ENCODE data around the gene G6PC3. TPM values are rescaled to one million over a fixed set of nuclear protein-coding genes. Genes with fewer than 3 reads are reported as not detected.
"Not testable (repeated sequence)": the region's sequence is repeated elsewhere in the genome, so short reads cannot be mapped to it uniquely, and the experiment has no call there.

Gene G6PC3
- total RNA-seq, 1 donor from 2014 or later, result 36.3 TPM

DNA sequence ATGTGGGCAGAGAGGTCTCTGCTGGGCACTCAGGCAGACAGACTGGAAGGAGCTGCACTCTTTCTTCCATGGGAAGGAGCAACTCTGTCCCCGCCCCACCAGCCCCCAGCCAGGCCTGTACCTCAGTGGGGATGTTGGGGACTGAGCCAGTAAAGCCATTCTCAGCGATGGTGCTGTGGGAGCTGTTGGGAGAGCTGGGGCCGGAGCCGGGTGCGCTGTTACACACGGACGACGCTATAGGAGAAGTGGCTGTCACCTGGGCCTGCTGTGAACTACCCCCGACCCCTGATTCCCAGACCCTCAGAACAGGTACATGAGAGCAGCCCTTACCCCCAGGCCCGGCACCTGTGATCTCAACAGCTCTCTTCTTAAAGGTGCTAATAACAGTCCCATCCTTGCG is 21.5 kb downstream of the G6PC3 start:
- Mint-ChIP-seq H3K36me3 (ENCODE audit: low read depth) (peaks cover 8% of the 10 kb centered on the region), H3K4me1 (ENCODE audit: low read depth) (peaks cover 12% of the 10 kb centered on the region), H3K9me3 (no peaks in the 10 kb centered on the region), H3K27ac (no peak overlapping the region), H3K27me3 (ENCODE audit: low read depth) (no peaks in the 10 kb centered on the region), H3K4me3 (ENCODE audit: low read depth) (no peak overlapping the region)
- DNase-seq (ENCODE audit: low spot score), result no peak
- intact Hi-C loops (cut with micrococcal nuclease), result no loop called here

DNA sequence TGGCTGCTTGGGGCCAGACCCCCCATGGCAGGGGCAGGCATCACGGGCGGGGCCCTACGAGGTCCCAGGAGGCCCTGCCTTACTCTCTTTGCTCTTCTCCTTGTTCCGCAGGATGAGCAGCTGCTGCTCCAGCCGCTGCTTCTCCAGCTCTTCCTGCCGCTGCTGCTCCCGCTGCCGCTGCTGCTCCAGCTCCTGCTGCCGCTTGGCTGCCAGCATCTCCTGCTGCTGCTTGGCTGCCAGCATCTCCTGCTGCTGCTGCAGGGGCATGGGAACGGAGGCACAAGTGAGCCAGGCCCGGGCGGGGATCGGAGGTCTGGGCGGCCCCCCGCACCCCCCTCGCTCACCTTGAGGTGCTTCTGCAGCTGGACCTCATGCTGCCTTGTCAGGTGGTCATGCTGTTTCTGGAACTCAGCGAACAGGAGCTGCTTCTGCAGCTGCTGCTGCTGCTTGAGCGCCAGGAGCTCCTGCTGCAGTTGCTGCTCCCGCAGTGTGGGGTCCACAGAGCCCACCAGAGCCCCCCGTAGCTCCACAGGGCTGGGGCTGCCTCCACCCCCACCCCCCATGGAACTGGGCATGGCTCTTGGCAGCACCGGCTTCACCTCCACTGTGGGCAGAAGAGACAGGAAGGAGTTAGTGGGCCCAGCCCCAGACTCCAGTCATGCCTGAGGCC is 22.8 kb downstream of the G6PC3 start:
- Mint-ChIP-seq H3K9me3 (no peaks in the 10 kb centered on the region), H3K4me3 (ENCODE audit: low read depth) (no peak overlapping the region), H3K27me3 (ENCODE audit: low read depth) (no peaks in the 10 kb centered on the region), H3K4me1 (ENCODE audit: low read depth) (peaks cover 9% of the 10 kb centered on the region), H3K36me3 (ENCODE audit: low read depth) (peaks cover 8% of the 10 kb centered on the region), H3K27ac (no peak overlapping the region)
- DNase-seq (ENCODE audit: low spot score), result no peak
- intact Hi-C loops (cut with micrococcal nuclease), result no loop called here

DNA sequence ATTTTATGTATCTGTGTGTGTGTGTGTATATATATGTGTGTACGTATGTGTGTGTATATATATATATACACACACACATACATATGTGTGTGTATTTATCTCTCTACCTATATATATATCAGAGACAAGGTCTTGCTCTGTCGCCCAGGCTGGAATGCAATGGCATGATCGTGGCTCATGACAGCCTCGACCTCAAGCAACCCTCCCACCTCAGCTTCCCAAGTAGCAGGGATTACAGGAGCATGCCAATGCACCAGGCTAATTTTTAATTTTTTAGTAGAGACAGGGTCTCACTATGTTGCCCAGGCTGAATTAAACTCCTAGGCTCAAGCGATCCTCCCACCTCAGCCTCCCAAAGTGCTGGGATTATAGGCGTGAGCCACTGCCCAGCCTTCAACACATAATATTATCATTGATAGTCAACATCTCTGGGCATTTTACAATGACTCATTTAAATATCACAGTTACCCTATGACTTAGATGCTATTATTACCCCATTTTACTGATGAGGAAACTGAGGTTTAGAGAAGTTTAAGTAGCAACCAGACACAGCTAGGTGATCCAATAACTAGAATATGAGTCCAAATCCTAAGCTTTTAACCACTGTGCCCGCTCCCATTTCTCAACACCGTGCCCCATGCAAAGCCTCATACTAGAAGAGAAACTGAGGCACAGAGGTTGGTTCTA is 24.3 kb downstream of the G6PC3 start:
- Mint-ChIP-seq H3K9me3 (no peaks in the 10 kb centered on the region), H3K4me1 (ENCODE audit: low read depth) (peaks cover 6% of the 10 kb centered on the region)

DNA sequence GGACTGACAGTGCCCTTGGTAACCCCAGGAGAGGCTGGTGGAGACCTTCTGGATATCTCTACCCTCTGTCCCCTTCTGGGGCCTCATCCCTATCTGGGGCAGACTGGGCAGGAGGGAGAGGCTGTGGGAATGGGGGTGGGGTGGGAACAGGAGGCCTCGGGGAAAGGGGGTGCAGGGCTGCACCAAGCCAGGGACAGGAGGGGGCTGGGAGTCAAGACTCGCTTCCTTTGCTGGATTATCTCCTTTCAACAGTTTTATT is 24.8 kb downstream of the G6PC3 start:
- Mint-ChIP-seq H3K36me3 (ENCODE audit: low read depth) (peaks cover 3% of the 10 kb centered on the region), H3K4me3 (ENCODE audit: low read depth) (no peak overlapping the region), H3K27ac (no peak overlapping the region), H3K27me3 (ENCODE audit: low read depth) (no peaks in the 10 kb centered on the region), H3K9me3 (no peaks in the 10 kb centered on the region), H3K4me1 (ENCODE audit: low read depth) (peaks cover 6% of the 10 kb centered on the region)
- intact Hi-C loops (cut with micrococcal nuclease), result no loop called here
- DNase-seq (ENCODE audit: low spot score), result no peak

More for the DNA sequence above, 24.3 kb downstream of the G6PC3 start:
- Mint-ChIP-seq H3K36me3 (ENCODE audit: low read depth) (peaks cover 3% of the 10 kb centered on the region), H3K4me3 (ENCODE audit: low read depth) (no peak overlapping the region), H3K27me3 (ENCODE audit: low read depth) (no peaks in the 10 kb centered on the region), H3K27ac (no peak overlapping the region)
- intact Hi-C loops (cut with micrococcal nuclease), result no loop called here
- DNase-seq (ENCODE audit: low spot score), result no peak

DNA sequence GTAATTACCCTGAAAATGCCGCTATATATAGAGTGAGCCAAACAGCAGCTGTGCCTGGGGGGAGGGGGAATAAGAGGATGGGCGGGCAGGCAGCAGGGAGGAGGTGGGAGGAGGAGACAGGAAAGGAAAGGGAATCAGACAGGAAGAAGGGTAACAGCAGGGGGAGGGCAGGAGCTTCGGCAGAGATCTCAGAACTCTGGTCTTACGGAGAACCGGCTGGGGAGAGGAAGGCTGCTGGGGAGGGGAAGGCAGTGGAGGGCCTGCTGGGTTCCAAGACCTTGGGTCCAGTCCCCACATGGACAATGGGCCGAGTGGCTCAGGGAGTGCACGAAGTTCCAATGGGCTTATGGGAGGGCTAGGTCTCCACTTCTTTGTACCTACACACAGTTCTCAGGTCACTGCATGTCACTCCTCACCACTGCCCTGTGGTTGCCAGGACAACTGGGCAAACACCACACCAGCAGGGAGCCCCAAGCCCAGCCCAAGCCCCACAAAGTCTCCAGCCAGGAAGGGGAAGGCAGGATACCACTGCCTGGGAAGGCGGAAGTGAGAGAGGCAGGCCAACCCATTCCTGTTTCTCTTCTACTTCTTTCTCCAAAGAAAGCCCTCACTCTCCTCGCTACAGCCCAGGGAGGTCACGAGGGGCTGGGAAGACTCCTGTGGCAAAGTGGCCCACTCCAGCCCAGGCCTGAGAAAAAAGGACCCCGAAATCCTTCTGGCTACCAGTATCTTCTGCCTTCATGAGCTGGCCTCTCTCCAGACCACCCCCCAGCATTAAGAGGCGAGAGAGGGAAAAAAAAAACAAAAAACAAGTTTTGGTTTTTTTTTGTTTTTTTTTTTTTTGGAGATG is 25.3 kb downstream of the G6PC3 start:
- no peak overlapping the region for H3K4me3 Mint-ChIP-seq (ENCODE audit: low read depth)
- H3K9me3 Mint-ChIP-seq, result no peaks in the 10 kb centered on the region
- no peak overlapping the region for H3K27ac Mint-ChIP-seq
- intact Hi-C loops (cut with micrococcal nuclease), result no loop called here
- peaks cover 6% of the 10 kb centered on the region for H3K4me1 Mint-ChIP-seq (ENCODE audit: low read depth)
- peaks cover 3% of the 10 kb centered on the region for H3K36me3 Mint-ChIP-seq (ENCODE audit: low read depth)
- no peaks in the 10 kb centered on the region for H3K27me3 Mint-ChIP-seq (ENCODE audit: low read depth)
- DNase-seq (ENCODE audit: low spot score), result no peak

DNA sequence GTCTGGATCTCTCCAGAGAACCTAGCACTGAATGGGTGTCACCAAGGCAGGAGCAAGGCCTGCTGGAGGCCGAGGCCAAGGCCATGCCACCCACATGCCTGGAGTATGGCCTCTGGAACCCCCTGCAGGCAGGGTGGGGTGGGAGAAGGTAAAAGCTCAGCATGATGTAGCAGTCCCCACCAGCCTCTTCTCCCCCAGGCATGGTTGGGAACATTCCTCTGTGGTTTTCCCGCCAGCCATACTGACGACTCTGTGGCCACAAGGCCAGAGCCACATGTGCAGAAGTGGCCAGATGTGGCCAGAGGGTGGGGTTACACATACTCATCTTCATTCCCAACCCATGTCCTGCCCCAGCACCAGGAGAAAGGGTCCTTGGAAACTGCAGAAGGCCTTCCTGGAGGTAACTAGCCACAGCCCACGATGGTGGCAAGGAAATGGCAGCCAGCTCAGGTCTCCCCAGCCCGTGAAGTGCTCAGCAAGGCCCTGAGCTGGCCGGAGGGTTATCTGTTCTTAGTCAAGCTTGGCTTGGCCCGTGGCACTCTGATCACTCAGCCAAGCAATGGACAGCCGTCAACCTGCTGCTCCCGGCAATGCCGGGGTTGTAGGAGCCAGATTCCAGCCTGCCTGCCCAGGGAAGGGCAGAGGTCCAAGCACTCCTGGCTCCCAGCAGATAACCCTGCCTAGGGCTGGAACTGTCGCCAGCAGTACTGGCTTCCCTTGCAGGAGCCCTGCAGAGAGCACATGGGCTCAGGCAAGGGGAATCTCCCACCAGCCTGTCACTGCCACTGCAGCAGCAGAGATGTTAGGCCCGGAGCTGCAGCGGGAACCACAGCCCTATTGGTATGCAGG is 26.8 kb downstream of the G6PC3 start:
- no peak overlapping the region for H3K4me3 Mint-ChIP-seq (ENCODE audit: low read depth)
- peaks cover 6% of the 10 kb centered on the region for H3K4me1 Mint-ChIP-seq (ENCODE audit: low read depth)
- no peaks in the 10 kb centered on the region for H3K27me3 Mint-ChIP-seq (ENCODE audit: low read depth)
- H3K27ac Mint-ChIP-seq, result no peak overlapping the region
- intact Hi-C loops (cut with micrococcal nuclease), result no loop called here
- DNase-seq (ENCODE audit: low spot score), result no peak
- H3K9me3 Mint-ChIP-seq, result no peaks in the 10 kb centered on the region
- H3K36me3 Mint-ChIP-seq (ENCODE audit: low read depth), result no peaks in the 10 kb centered on the region

DNA sequence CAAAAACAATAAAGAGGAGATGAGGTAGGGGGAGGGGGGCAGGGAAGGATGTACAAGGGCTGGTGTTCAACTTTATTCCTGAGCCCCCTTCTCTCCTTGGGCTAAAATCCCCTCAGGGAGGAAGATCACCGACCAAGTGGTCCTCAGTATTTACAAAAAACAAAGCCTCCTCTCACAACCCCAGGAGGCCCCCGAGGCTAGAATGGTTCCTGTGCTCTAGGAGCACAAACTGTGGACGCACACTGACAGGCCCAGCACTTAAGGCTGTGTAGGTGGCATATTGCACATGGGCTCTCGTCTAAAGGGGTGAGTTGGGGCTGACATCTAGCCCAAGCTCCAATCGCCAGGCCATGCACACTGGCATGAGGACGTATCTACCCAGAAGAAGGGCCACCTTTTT is 31.3 kb downstream of the G6PC3 start:
- H3K4me1 Mint-ChIP-seq (ENCODE audit: low read depth); H3K9me3 Mint-ChIP-seq; intact Hi-C loops (cut with micrococcal nuclease); H3K27ac Mint-ChIP-seq; H3K36me3 Mint-ChIP-seq (ENCODE audit: low read depth); H3K4me3 Mint-ChIP-seq (ENCODE audit: low read depth); DNase-seq (ENCODE audit: low spot score); H3K27me3 Mint-ChIP-seq (ENCODE audit: low read depth): not testable (repeated sequence)

DNA sequence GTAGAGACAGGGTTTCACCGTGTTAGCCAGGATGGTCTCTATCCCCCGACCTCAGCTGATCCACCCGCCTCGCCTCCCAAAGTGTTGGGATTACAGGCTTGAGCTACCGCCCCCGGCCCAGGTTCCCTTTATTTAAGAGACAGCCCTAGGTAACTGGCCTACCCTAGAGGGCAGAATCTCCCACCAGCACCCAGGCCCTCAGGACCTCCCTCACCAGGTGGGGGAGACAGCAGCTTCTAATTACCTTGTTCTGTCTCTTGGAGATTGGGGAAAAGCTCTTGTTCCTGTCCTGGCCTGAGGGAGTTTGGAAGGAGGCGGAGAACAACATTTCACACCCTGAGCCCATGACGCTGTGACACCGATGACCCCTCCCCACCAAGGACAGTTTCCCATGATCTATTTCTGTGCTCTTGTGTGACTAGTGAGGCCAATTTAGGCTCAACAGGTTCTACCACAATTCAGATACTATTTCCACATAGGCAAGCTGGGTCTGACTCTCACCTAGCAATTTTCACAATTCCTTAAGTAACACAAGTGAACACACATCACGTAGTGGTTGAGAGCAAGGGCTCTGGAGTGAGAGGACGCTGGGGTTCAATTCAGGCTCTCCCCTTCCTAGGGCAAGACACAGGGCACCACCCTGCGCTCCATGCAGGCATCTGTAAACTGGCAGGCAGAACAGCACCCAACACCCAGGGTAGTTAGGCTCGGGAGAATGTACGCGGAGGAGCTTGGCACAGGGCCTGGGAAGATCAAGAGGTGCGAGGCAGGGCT is 32.5 kb downstream of the G6PC3 start:
- Mint-ChIP-seq H3K27ac (no peak overlapping the region), H3K4me1 (ENCODE audit: low read depth) (peaks cover under 1% of the 10 kb centered on the region), H3K36me3 (ENCODE audit: low read depth) (no peaks in the 10 kb centered on the region), H3K4me3 (ENCODE audit: low read depth) (no peak overlapping the region), H3K9me3 (no peaks in the 10 kb centered on the region), H3K27me3 (ENCODE audit: low read depth) (no peaks in the 10 kb centered on the region)
- DNase-seq (ENCODE audit: low spot score), result no peak
- intact Hi-C loops (cut with micrococcal nuclease), result no loop called here

DNA sequence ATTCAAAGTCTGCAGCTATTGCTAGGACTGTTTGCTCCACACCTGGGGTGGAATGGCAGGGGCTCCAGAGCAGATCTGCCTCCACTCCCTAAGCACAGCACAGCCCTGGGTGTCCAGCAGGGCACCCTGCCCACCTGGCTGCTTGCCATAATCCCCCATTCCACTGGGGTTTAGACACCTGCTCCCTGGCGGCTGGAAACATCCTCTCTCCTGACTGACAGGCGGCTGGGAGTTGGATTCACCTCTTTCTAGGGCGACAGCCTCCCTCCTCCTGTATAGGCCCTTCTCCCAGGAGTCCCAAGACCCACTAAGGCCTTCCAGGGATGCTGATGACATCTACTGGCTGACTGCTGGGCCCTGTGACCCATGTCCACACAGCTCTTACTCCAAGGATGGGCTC is 34.9 kb downstream of the G6PC3 start:
- intact Hi-C loops (cut with micrococcal nuclease), result no loop called here
- no peaks in the 10 kb centered on the region for H3K9me3 Mint-ChIP-seq
- no peak overlapping the region for H3K4me3 Mint-ChIP-seq (ENCODE audit: low read depth)
- H3K27me3 Mint-ChIP-seq (ENCODE audit: low read depth), result no peaks in the 10 kb centered on the region
- DNase-seq (ENCODE audit: low spot score), result no peak
- no peak overlapping the region for H3K27ac Mint-ChIP-seq
- H3K36me3 Mint-ChIP-seq (ENCODE audit: low read depth), result no peaks in the 10 kb centered on the region
- no peaks in the 10 kb centered on the region for H3K4me1 Mint-ChIP-seq (ENCODE audit: low read depth)

DNA sequence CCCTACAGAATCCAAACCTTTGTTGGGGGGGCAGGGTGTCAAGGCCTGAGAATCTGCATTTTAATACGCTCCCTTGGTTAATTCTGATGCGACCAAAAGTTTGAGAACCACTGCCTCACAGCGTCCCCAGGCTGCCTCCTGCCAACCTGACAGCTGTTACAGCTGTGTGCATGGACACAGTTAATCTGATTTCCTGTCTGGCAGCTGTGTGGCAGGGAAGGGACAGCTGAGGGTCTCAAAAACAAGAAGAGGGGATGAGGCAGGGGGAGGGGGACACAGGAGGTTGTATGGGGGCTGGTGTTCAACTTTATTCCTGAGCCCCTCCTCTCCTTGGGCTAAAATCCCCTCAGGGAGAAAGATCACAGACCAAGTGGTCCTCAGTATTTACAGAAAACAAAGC is 35.4 kb downstream of the G6PC3 start:
- no peak for DNase-seq (ENCODE audit: low spot score)
- no peaks in the 10 kb centered on the region for H3K27me3 Mint-ChIP-seq (ENCODE audit: low read depth)
- H3K4me3 Mint-ChIP-seq (ENCODE audit: low read depth), result no peak overlapping the region
- H3K4me1 Mint-ChIP-seq (ENCODE audit: low read depth), result no peaks in the 10 kb centered on the region
- H3K36me3 Mint-ChIP-seq (ENCODE audit: low read depth), result no peaks in the 10 kb centered on the region
- H3K27ac Mint-ChIP-seq, result no peak overlapping the region
- H3K9me3 Mint-ChIP-seq, result no peaks in the 10 kb centered on the region
- intact Hi-C loops (cut with micrococcal nuclease), result no loop called here

DNA sequence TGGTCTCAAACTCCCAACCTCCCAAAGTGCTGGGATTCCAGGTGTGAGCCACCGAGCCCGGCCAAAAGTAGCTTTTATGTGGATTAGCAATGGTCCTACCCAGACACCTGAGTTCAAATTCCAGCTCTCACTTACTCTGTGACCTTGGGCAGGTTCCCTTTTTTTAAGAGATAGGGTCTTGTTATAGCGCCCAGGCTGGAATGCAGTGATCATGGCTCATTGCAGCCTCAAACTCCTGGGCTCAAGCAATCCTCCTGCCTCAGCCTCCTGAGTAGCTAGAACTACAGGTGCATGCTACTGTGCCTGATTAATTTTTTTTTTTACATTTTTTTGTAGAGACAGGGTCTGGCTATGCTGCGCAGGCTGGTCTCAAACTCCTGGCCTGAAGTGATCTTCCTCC is 36.3 kb downstream of the G6PC3 start:
- no peak for DNase-seq (ENCODE audit: low spot score)
- Mint-ChIP-seq H3K36me3 (ENCODE audit: low read depth) (no peaks in the 10 kb centered on the region), H3K27ac (no peak overlapping the region), H3K4me1 (ENCODE audit: low read depth) (no peaks in the 10 kb centered on the region), H3K27me3 (ENCODE audit: low read depth) (no peaks in the 10 kb centered on the region), H3K9me3 (no peaks in the 10 kb centered on the region), H3K4me3 (ENCODE audit: low read depth) (no peak overlapping the region)
- intact Hi-C loops (cut with micrococcal nuclease), result no loop called here
